KOPT-K1 (cell line): ENCODE measurements around the gene TBX20.
"Not testable (repeated sequence)": the region's sequence is repeated elsewhere in the genome, so short reads cannot be mapped to it uniquely, and the experiment has no call there.

Experiments used
- H3K27ac ChIP-seq: fragments of 200-600 bp; sonication (generic); 2 replicates; pipeline ENCODE4 v1.5.1; 2016; ENCODE audit warnings: antibody characterized with exemption, mild to moderate bottlenecking, low read depth, low read length; ENCODE audit not compliant: poor library complexity, severe bottlenecking
- H3K36me3 ChIP-seq: fragments of 200-600 bp; sonication (generic); 2 replicates; pipeline ENCODE4 v1.5.1; 2017; ENCODE audit warnings: antibody characterized with exemption, mild to moderate bottlenecking, low read length, moderate library complexity; ENCODE audit not compliant: insufficient read depth
- H3K9me3 ChIP-seq: fragments of 200-600 bp; sonication (generic); 2 replicates; pipeline ENCODE4 v1.5.1; 2017; ENCODE audit warnings: antibody characterized with exemption, low read length, mild to moderate bottlenecking; ENCODE audit not compliant: insufficient read depth, poor library complexity, severe bottlenecking

The TBX20 gene

GRCh38 chr7:35172131-35172530 is 81.8 kb downstream of the TBX20 start:
- H3K9me3 ChIP-seq, H3K27ac ChIP-seq, H3K36me3 ChIP-seq: not testable (repeated sequence)

- H3K9me3 ChIP-seq, H3K36me3 ChIP-seq, H3K27ac ChIP-seq: not testable (repeated sequence)
Observed at GRCh38 chr7:35167658-35168057, 86.2 kb downstream of the TBX20 start.

GRCh38 chr7:35167158-35167557 is 86.7 kb downstream of the TBX20 start:
- not testable (repeated sequence) for H3K36me3 ChIP-seq, H3K9me3 ChIP-seq, H3K27ac ChIP-seq

- not testable (repeated sequence) for H3K36me3 ChIP-seq, H3K27ac ChIP-seq, H3K9me3 ChIP-seq
Observed at GRCh38 chr7:35161059-35161740, 92.7 kb downstream of the TBX20 start.
